Calu3 (cell line): ENCODE data around the gene MIB2. TPM values are rescaled to one million over a fixed set of nuclear protein-coding genes. Genes with fewer than 3 reads are reported as not detected.

Source experiments
- BruUV-seq: library from RNA; stranded (reverse); fragments of 400-500 nt; replicated peaks from 2 replicates; lab custom pipeline; 2021; lab: Mats Ljungman, UMichigan
- CTCF ChIA-PET: fragments of 300-600 bp; sonication (Branson Sonifier 250); formaldehyde crosslinking; loops from one replicate; lab custom pipeline; 2022; ENCODE audit warnings: antibody characterized with exemption; lab: Charles Lee
- DNase-seq: peaks from one replicate; pipeline ENCODE4 v3.0.0; 2022
- H3K27ac Mint-ChIP-seq: one replicate; pipeline ENCODE4 v1.8.0; 2022; ENCODE audit warnings: mixed read lengths; ENCODE audit not compliant: unreplicated experiment
- H3K27me3 Mint-ChIP-seq: one replicate; pipeline ENCODE4 v1.8.0; 2022; ENCODE audit warnings: mixed read lengths; ENCODE audit not compliant: unreplicated experiment
- H3K36me3 Mint-ChIP-seq: one replicate; pipeline ENCODE4 v1.8.0; 2022; ENCODE audit warnings: mild to moderate bottlenecking, moderate library complexity, mixed read lengths; ENCODE audit not compliant: insufficient read depth, unreplicated experiment
- H3K4me1 Mint-ChIP-seq: one replicate; pipeline ENCODE4 v1.8.0; 2022; ENCODE audit warnings: mild to moderate bottlenecking, low read depth, mixed read lengths; ENCODE audit not compliant: unreplicated experiment
- H3K4me3 Mint-ChIP-seq: one replicate; pipeline ENCODE4 v1.8.0; 2022; ENCODE audit warnings: mild to moderate bottlenecking, low read depth, moderate library complexity, mixed read lengths; ENCODE audit not compliant: unreplicated experiment
- H3K9me3 Mint-ChIP-seq: one replicate; pipeline ENCODE4 v1.8.0; 2022; ENCODE audit warnings: low read depth, mixed read lengths; ENCODE audit not compliant: unreplicated experiment
- intact Hi-C: fragments of 100-400 bp; cut with micrococcal nuclease; formaldehyde crosslinking; loops from one replicate; pipeline ENCODE4 v1.10.0; 2022; ENCODE audit not compliant: unreplicated experiment
- total RNA-seq: library from RNA; stranded (reverse); gene quantifications from 2 replicates; pipeline ENCODE4 v1.2.3, GENCODE V29; 2022
- TF ChIP-seq, protein P1 (sequence below): fragments of 200-600 bp; IDR thresholded peaks from one replicate; pipeline ENCODE4 v1.8.0; 2022; ENCODE audit warnings: antibody characterized with exemption; ENCODE audit not compliant: unreplicated experiment

The MIB2 gene
- total RNA-seq, 1 experiment from 2014 or later, result 50.3 TPM

DNA sequence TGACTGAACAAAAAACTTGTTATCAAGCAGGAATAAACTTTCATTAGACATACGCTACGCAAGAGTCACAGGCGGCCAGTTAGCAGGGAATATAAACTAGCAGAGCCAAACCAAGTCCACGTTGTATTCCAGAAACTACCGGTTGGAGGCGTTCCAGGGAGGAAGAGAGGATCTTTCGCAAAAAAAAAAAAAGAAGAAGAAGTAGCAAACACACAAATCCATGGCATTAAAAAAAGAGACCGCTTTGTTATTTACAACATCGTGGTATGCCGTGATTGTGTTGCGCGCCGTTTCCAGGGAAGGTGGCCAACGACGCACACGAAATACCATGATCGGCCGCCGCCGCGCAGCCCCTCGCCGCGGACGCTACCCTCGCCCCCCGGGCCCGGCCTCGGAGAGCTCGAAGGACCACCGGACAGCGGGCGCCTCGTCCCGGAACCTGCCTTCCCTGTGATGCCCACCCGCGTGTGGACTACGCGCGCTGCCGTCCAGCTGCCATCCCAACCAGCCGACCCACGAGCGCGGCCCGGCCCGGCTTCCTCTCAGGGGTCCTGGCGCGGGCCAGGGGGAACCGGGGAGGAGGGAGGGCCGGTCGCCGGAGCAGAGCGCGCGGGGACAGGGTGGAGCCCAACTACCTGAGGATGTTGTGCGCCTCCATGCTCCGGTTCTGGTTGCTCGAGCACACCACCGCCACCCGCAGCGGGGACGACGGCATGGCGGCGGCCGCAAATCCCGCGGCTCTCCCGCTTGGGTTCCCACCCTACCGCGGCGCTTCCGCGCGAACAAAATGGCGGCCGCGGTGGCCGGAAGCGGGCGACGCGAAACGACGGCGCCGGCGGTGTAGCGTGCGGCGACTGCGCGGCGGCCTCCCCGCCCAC, 41.2 kb upstream of the MIB2 start:
- no peaks in the 10 kb centered on the region for H3K27me3 Mint-ChIP-seq
- intact Hi-C loops, result no loop called here
- peak overlapping the region; percentile 87 for H3K4me3 Mint-ChIP-seq
- H3K27ac Mint-ChIP-seq, result peak overlapping the region; percentile 98
- H3K36me3 Mint-ChIP-seq, result peaks cover 49% of the 10 kb centered on the region
- TF ChIP-seq, protein P1, sequence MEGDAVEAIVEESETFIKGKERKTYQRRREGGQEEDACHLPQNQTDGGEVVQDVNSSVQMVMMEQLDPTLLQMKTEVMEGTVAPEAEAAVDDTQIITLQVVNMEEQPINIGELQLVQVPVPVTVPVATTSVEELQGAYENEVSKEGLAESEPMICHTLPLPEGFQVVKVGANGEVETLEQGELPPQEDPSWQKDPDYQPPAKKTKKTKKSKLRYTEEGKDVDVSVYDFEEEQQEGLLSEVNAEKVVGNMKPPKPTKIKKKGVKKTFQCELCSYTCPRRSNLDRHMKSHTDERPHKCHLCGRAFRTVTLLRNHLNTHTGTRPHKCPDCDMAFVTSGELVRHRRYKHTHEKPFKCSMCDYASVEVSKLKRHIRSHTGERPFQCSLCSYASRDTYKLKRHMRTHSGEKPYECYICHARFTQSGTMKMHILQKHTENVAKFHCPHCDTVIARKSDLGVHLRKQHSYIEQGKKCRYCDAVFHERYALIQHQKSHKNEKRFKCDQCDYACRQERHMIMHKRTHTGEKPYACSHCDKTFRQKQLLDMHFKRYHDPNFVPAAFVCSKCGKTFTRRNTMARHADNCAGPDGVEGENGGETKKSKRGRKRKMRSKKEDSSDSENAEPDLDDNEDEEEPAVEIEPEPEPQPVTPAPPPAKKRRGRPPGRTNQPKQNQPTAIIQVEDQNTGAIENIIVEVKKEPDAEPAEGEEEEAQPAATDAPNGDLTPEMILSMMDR, result no peak
- CTCF ChIA-PET, result no interaction called here
- peak; percentile 48 for DNase-seq
- H3K4me1 Mint-ChIP-seq, result no peaks in the 10 kb centered on the region
- H3K9me3 Mint-ChIP-seq, result no peaks in the 10 kb centered on the region
- no TSS peak for BruUV-seq

GRCh38 chr1:1574721-1575537, 40.4 kb upstream of the MIB2 start, which contains the start of gene SSU72:
Gene SSU72 (minus strand): TSS chr1:1574863. CDS start chr1:1574557, 306 bp downstream.
- TSS peak; percentile 93 for BruUV-seq
- intact Hi-C loops, result no loop called here
- DNase-seq, result peak; percentile 88
- H3K27ac Mint-ChIP-seq, result peak within 1 kb of the TSS; percentile 98
- peaks cover 45% of the 10 kb centered on the region for H3K36me3 Mint-ChIP-seq
- H3K9me3 Mint-ChIP-seq, result no peaks in the 10 kb centered on the region
- peak within 1 kb of the TSS; percentile 87 for H3K4me3 Mint-ChIP-seq
- TF ChIP-seq, protein P1, result no peak
- H3K27me3 Mint-ChIP-seq, result no peaks in the 10 kb centered on the region
- CTCF ChIA-PET, result no interaction called here
- H3K4me1 Mint-ChIP-seq, result no peaks in the 10 kb centered on the region

- Mint-ChIP-seq H3K9me3 (no peaks in the 10 kb centered on the region), H3K27me3 (peaks cover 18% of the 10 kb centered on the region), H3K4me1 (no peaks in the 10 kb centered on the region), H3K27ac (no peak overlapping the region), H3K4me3 (no peak overlapping the region), H3K36me3 (peaks cover 28% of the 10 kb centered on the region)
- intact Hi-C loops, result no loop called here
- CTCF ChIA-PET, result interaction anchor here (0.7 kb wide), 1 partner anchor 15 kb away, joined by 3 read pairs; no protein-coding TSS in a partner anchor
- BruUV-seq, result no TSS peak
- no peak for DNase-seq
- TF ChIP-seq, protein P1, result no peak
Observed at GRCh38 chr1:1577367-1578011, 37.8 kb upstream of the MIB2 start.

- Mint-ChIP-seq H3K27me3 (peaks cover 28% of the 10 kb centered on the region), H3K9me3 (no peaks in the 10 kb centered on the region), H3K4me3 (no peak overlapping the region), H3K36me3 (peaks cover 23% of the 10 kb centered on the region), H3K27ac (no peak overlapping the region), H3K4me1 (no peaks in the 10 kb centered on the region)
- intact Hi-C loops, result no loop called here
- CTCF ChIA-PET, result interaction anchor here (0.7 kb wide), 1 partner anchor 16 kb away, joined by 3 read pairs; no protein-coding TSS in a partner anchor
- DNase-seq, result no peak
- TF ChIP-seq, protein P1, result no peak
- no TSS peak for BruUV-seq
Observed at GRCh38 chr1:1578371-1578940, 36.8 kb upstream of the MIB2 start.
